GM18873 (cell line): ENCODE measurements around the gene TXNDC8.
A peak's percentile ranks its signal among the peaks of the same experiment; 100 is the strongest.

Source experiments
- ATAC-seq: cut with Tn5 transposase; IDR thresholded peaks from one replicate; pipeline ENCODE4 v1.9.1; 2021; ENCODE audit warnings: mild to moderate bottlenecking, moderate library complexity, moderate number of reproducible peaks; ENCODE audit not compliant: unreplicated experiment, low FRiP score

Gene TXNDC8

DNA sequence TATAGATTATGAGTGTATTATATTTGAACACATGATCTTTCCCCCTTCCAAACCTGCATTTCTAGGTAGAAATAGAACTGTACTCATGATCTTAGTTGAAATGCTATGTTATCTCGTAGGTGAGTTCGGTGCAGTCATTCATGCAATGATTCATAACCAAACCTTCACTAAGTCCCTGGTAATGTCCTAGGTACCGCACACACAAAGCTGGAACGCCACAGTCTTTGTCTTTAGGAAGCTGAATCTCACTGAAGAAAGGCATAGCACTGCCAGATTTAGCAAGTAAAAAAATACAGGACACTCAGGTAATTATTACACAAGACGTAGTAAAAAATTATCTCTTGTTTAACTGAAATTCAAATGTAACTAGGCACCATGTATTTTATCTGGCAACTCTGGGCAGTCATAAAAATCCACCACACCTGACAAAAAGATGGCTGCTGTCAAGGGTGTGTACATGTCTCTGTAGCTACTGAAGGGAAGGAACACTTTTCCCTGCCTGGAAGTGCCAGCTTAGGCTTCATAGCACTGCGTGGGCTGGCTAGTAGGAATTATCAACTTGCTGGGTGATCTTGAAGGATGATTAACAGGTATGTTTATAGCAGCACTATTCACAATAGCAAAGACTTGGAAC lies 53.3 kb downstream of the TXNDC8 start:
- peak; percentile 75 for ATAC-seq

GRCh38 chr9:110283751-110284150 lies 53.9 kb downstream of the TXNDC8 start:
- peak; percentile 44 for ATAC-seq

DNA sequence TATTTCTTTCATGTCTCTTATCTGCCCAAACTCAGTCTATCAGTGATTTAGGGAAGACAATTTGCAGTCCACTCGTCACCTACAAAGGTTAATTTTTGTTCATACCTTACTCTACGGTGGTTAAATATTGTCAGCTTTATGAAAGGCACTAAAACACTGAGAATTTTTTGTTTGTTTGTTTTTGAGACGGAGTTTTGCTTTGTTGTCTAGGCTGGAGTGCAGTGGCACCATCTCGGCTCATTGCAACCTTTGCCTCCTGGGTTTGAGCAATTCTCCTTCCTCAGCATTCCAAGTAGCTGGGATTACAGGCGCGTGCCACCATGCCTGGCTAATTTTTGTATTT lies 55.0 kb downstream of the TXNDC8 start:
- no peak for ATAC-seq

DNA sequence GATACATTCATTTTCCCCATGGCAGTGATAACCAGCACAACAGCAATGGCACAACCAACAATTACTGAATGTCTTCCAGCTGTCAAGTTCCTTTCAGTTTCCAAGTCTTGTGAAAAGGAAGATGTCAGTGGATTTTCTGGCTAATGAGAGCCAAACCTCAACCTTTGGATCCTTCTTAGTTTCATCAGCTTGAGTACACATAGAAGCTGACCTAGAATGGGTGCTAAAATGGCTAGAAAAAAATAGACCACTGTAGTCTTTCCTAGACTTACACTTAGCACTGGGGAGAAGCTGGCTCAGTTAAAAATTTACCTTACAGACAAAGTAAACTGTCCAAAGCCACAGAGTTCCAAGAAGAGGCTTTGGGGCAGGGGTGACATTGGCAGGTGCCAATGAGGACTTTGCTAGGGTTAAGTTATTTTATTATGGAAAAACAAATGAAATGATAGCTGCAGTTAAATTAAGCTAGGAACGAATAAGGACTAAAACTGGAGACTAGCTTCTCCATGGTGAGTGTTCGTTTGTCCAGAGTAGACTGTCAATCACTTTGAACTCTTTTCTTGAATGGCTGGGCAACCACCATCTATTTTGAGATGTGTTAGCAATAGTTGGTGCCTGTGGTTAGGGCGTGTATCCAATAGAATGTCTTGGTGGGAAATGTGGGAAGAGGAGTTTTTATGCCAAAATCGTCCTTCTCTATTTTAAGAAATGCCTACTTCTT lies 55.5 kb downstream of the TXNDC8 start:
- ATAC-seq = no peak

GRCh38 chr9:110278080-110278707 lies 59.5 kb downstream of the TXNDC8 start:
- no peak for ATAC-seq

- no peak for ATAC-seq
Measured at GRCh38 chr9:110276781-110277180, 60.9 kb downstream of the TXNDC8 start.

DNA sequence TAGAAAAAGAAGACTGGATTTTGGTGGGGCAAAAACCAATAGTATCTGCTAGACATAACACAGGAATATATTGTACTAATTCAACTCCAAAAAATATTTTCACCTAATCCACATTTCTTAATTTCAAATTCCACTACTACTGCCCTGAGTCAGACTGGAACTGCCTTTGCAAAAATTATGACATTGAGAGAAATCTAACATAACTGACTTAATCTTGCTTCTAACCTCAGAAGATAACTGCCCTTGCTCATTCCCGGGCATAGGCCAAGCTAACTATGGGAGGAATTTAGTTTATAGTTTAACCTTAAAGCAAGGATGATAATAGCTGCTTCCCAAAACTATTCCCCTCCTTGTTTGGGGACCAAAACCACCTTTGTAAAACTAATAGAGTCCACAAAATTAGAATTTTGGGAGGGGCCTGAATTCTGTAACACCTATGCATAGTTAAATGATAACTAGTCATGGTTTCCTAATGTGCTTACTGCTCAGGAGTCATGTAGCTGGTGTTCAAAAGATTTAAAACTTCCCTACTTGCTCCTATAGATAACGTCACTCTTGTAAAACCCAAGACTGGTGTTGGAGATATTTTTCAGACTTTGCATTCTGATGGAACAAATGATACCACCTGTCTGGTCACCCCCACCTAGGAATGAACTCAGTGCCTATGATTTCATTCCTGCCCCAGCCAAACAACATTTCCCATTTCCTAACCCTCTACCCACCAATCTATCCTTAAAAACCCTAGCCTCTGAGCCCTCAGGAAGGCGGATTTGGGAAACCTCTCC lies 67.3 kb downstream of the TXNDC8 start:
- no peak for ATAC-seq

GRCh38 chr9:110266795-110267194 lies 70.9 kb downstream of the TXNDC8 start:
- no peak for ATAC-seq

GRCh38 chr9:110261632-110262031 lies 76.0 kb downstream of the TXNDC8 start:
- no peak for ATAC-seq

GRCh38 chr9:110260911-110261310 lies 76.8 kb downstream of the TXNDC8 start:
- no peak for ATAC-seq

GRCh38 chr9:110259566-110259965 lies 78.1 kb downstream of the TXNDC8 start:
- no peak for ATAC-seq

DNA sequence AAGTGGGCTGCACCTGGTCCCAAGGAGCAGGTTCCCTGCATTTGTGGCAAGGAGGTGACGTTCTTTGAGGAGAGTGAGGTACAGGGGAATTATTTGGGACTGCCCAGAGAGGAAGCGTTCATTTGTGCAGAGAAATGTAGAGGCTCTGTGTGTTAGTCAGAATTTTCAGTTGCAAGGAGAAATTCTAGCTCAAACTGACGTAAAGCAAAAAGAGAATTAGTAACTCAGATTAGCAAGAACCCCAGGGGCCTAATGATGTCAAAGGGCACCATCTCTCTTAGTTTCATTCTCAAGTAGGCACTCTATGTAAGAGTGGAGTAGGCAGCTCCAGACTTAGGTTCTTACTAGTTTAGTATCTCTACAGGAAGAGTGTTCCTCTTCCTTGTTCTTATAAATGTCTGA lies 79.0 kb downstream of the TXNDC8 start:
- no peak for ATAC-seq

GRCh38 chr9:110257956-110258355 lies 79.7 kb downstream of the TXNDC8 start:
- no peak for ATAC-seq

DNA sequence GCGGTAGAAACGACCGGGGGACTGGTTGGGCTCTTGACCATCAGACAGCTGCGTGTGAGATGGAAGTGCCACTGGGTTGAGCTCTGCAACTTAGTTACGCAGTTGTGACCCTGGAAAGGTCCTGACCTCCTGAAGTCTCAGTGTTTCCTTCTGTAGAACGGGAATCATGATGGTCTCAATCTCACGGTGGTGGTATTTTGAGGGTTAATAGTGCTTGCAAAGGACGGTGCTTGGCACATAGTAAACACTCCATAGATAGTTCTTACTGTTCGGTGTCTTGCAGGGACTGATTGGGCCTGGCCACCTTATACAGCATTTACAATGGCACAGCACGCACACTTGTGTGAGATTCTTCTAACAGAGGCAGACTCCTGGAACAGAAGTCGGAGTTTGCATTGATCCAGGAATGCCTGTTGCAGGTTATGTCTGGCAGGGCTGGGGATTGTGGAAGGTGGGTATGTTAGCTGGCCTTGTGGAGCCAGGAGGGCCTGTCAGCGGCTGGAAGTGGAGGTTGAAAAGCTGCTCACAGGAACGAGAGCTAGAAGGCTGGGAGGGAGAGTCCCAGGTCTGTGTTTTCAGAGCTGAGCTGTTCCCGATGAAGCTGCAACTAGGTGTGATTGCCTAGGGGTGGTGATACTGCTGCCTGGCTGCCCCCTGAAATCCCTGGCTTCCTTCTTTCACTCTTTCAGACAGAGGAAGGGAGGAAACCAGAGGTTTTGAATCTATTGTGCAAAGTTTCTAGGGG lies 80.4 kb downstream of the TXNDC8 start:
- no peak for ATAC-seq

DNA sequence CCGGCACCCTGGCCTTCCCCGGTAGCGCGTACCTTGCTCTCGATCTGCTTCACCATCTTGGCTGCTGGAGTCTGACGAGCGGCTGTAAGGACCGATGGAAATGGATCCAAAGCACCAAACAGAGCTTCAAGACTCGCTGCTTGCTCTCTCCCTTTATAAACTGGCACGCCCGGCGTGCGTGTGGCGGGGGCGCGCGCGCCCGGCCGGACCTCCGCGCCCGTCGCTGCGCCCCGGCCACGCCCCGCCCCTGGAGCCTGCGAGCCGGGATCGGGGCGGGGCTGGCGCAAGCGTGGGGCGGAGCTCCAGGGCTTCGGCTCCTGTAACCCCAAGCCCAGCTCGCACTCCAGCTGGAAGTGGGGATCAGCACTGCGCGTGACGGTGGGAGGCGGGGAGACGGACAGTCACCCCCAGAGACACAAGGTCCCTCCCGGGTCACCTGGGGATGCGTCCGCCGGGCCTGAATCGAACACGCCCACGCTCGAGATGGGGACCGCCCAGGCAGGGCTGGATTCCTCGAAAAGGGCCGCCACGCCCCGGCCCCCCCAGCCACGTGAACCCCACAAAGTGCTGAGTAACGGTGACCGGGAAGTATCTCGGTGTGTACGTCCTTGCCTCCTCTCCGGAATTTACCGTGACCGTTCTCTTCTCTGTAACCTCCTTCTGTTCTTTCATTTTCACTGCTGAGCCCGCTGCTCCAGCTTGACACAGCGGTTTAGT lies 81.1 kb downstream of the TXNDC8 start, which contains the start of gene TXN:
TXN (minus strand) TSS at position 128 of the 717 bp plus-strand sequence; CDS start at position 56, 72 bp downstream.
- peak; percentile 50 for ATAC-seq

GRCh38 chr9:110255463-110256379 lies 81.9 kb downstream of the TXNDC8 start:
- ATAC-seq = peak; percentile 12

DNA sequence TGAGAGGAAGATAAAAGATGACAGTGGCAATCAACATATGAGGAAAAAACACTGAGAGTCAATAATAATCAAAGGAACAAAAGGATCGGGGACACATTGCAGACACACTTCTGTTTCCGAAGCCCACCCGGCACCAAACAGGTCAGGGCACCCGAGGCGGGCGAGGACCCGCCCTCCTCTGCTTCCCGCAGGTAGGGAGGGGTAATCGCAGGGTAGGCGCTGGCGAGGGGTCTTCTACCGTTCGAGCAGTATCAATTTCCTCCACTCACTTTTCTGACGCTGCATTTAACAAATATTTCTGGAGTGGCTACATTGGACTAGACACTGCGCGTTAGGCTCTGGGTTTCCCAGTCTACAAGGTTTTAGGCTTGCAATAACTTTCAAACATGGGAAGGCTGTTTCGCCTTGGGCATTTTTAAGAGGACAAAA lies 82.6 kb downstream of the TXNDC8 start:
- ATAC-seq = no peak

DNA sequence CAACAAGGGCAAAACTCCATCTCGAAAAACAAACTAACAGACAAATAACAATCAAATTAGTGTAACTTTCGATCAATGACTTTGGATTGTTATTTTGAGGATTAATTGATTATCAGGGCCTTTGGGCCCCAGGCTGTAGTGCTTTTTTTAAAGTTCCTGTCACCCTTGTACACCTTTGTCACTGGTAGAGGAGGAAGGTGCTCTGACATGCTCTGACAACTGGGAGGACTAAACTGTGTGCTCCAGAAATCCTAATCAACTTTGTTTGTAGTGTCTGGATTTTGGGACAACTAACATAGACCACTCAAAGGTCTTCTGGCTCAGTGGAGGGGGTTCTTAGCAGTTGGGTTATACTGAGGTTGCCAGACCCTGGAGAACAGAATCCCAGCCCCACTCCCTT lies 83.2 kb downstream of the TXNDC8 start:
- no peak for ATAC-seq
